HL-60 (cell line): ENCODE measurements around the gene SORCS1.

Source experiments
- CTCF ChIP-seq: IDR thresholded peaks from one replicate; pipeline ENCODE4 v1.5.1; 2011; ENCODE audit warnings: low read length, control low read depth, inconsistent platforms; ENCODE audit not compliant: insufficient read depth
- GABPA ChIP-seq: IDR thresholded peaks from 2 replicates; pipeline ENCODE4 v1.6.1; 2012; ENCODE audit warnings: low read depth
- POLR2AphosphoS5 ChIP-seq: IDR thresholded peaks from 2 replicates; pipeline ENCODE4 v1.6.1; 2012; ENCODE audit warnings: low read depth
- TF ChIP-seq, protein P1 (sequence below): IDR thresholded peaks from 2 replicates; pipeline ENCODE4 v1.6.1; 2012; ENCODE audit warnings: low read depth; ENCODE audit not compliant: insufficient replicate concordance

DNA sequence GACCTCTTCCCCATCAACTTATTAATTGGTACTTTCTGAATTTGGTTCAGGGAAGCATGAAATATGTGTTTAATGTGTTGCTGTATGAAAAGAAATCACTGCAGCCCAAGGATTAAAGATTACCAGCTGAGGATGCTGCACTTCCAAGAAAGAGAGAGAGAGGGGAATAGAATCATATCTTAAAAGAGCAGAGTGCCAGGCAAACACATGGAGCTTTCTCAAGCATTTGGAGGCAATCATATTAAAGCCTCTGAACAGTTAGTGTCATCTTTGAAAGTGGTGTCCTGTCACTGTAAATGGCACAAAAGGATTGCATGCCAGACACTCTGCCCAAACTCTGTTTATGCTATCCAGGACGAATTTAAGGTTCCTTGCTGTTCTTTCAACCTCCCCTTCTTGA lies 386.7 kb downstream of the SORCS1 start:
- TF ChIP-seq GABPA: no peak
- TF ChIP-seq CTCF: no peak
- no peak for TF ChIP-seq POLR2AphosphoS5
- TF ChIP-seq, protein P1, sequence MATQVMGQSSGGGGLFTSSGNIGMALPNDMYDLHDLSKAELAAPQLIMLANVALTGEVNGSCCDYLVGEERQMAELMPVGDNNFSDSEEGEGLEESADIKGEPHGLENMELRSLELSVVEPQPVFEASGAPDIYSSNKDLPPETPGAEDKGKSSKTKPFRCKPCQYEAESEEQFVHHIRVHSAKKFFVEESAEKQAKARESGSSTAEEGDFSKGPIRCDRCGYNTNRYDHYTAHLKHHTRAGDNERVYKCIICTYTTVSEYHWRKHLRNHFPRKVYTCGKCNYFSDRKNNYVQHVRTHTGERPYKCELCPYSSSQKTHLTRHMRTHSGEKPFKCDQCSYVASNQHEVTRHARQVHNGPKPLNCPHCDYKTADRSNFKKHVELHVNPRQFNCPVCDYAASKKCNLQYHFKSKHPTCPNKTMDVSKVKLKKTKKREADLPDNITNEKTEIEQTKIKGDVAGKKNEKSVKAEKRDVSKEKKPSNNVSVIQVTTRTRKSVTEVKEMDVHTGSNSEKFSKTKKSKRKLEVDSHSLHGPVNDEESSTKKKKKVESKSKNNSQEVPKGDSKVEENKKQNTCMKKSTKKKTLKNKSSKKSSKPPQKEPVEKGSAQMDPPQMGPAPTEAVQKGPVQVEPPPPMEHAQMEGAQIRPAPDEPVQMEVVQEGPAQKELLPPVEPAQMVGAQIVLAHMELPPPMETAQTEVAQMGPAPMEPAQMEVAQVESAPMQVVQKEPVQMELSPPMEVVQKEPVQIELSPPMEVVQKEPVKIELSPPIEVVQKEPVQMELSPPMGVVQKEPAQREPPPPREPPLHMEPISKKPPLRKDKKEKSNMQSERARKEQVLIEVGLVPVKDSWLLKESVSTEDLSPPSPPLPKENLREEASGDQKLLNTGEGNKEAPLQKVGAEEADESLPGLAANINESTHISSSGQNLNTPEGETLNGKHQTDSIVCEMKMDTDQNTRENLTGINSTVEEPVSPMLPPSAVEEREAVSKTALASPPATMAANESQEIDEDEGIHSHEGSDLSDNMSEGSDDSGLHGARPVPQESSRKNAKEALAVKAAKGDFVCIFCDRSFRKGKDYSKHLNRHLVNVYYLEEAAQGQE: no peak
